HK-2 (cell line): Measurements from ENCODE around the gene GLRX5.
A peak's percentile ranks its signal among the peaks of the same experiment; 100 is the strongest.

ENCODE experiments used
- DNase-seq: peaks from one replicate; pipeline ENCODE4 v3.0.0-alpha.2; 2018; ENCODE audit not compliant: unreplicated experiment

GLRX5 gene

DNA sequence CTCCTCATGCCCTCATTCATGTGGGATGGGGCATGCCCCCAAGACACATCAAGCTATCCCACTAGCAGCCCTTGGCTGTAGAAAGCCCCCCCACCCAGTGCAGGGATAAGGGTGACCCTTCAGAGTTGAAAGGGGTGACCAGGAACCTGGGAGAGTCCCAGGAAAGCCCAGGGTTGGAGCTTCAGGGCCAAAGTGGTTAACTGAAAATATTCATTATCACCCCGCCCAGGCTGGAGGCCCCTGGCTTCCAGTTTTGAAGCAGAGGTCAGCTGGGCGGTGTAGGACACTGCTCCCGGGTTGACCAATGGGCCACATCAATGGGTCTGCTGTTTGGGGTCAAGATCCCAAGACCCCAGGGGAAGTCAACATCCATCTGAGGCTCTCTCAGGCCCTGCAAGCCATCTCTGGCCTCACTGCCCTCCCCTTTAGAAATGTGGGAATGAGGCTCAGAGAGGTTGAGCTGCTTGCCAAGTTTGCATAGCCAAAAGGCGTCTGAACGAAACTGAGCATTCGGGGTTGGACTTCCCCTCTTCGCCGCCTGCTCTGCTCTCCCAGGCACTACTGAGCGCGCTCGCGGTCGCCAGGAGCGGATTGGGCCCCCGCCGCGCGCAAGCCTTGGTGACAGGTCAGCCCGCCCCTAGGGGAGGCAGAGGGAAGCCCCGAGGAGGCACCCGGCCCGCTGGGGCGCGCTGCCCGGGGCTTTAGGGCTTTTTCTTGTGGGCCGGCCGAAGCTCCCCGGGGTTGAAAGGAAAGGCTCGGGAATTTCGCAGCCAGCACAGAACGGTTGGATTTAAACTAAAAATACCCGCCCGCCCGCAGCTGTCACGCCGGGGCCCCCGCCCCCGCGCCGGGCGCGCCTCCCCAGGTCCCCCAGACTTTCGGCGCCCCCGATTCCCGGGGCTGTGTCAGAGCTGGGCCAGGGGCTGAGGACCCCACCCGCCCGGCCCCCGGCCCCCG, 19.0 kb upstream of the GLRX5 start:
- DNase-seq = peak; percentile 49

DNA sequence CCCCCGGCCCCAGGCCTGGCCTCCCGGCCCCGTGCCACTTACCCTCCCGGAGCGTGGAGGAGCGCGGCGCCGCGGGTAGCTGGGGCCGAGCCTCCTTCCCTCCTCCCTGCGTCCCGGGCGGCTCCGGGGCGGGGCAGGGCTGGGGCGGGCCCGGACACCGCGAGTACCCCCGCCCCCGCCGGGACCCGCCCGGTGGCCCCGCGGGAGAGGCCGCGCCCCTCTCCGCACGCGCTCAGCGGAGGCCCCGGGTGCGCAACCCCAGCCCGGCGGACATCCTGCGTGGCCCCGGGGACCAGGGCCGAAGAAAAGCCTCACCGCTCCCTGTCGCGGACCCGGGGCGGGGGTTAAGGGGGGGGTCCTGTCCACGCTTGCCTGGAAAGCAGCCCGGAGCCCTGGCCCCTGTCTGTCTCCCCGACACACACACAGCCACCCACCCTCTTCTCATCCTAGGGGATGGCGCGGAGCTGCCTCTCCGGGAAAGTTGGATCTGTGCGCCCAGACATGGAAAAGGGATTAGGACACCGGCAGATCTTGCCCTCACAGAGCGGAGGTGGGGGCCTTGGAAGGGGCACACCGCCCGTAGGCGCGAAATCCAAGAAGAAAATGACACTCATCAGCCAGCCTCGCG, 18.2 kb upstream of the GLRX5 start, which contains the start of gene SYNE3:
SYNE3 (minus strand) TSS at position 97 of the 628 bp plus-strand sequence. CDS start 40,829 bp downstream, outside the sequence.
- no peak for DNase-seq

DNA sequence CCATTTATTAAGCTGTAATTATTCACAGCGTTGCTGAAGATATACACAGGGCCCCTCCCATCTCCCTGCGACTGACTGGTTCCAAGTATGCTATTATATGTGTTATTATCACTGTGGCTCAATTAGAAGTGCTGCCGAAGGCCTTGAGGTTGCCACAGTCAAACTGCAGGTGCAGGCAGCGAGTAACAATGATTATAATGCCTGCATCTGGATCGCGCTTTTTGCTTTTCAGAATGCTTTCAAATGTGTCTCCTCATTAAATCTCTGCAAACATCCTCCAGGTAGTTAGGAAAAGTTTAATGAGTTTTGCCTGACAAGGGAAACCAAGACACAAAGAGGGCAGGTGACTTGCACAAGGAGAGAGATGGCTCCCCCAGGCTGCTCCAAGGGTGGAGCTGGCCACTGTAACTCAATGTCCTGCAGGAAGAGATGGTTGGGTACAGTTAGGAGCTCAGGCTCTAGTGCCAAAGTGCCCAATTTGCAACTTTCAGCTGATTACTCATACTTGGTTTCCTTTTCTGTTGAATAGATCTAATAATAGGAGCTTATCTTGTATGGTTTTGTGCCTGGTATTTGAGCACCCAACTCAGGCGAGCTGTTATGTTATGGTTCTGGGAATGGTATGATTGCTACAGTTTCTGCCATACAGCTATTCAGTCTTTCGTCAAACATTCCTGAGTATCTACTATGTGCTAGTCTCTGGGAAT, 16.7 kb upstream of the GLRX5 start:
- DNase-seq = no peak

DNA sequence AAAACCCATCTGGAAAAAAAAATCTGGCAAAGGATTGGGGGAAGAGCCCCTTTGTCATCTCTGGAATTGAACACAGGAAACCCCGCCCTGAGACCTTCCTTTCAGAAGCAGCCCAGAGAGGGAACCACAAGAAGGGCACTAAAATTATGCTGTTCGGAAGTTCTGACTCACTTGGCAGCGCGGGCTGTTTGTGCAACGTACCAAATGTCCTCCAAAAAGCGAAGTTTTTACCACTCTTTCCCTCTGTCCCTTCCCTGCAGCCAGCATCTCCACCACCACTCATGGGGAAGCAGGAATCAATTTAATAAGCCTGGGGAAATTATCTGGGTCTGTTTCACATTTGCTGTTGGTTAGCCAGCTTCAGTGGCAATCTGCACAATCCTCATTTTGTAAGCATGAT, 15.2 kb upstream of the GLRX5 start:
- no peak for DNase-seq

- DNase-seq = no peak
Observed at GRCh38 chr14:95520346-95520745, 14.5 kb upstream of the GLRX5 start.

- no peak for DNase-seq
Observed at GRCh38 chr14:95521001-95521400, 13.8 kb upstream of the GLRX5 start.

DNA sequence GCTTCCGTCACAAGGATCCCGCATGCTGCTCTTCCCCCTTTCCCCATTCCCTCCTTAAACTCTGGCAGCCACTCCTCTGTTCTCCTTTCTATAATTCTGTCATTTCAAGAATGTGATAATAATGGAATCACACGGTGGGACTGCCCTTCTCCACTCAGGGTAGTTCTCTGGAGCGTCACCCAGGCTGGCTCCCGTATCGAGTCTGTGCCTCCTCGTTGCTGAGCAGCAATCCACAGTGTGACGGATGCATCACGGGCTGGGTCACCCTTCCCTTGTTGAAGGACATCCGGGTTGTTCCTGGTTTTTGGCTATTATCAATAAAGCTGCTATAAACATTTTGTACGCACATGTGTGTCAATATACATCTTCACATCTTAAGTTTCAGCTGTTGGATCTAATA, 12.7 kb upstream of the GLRX5 start:
- DNase-seq = no peak

- DNase-seq = no peak
Observed at GRCh38 chr14:95522556-95522955, 12.3 kb upstream of the GLRX5 start.

DNA sequence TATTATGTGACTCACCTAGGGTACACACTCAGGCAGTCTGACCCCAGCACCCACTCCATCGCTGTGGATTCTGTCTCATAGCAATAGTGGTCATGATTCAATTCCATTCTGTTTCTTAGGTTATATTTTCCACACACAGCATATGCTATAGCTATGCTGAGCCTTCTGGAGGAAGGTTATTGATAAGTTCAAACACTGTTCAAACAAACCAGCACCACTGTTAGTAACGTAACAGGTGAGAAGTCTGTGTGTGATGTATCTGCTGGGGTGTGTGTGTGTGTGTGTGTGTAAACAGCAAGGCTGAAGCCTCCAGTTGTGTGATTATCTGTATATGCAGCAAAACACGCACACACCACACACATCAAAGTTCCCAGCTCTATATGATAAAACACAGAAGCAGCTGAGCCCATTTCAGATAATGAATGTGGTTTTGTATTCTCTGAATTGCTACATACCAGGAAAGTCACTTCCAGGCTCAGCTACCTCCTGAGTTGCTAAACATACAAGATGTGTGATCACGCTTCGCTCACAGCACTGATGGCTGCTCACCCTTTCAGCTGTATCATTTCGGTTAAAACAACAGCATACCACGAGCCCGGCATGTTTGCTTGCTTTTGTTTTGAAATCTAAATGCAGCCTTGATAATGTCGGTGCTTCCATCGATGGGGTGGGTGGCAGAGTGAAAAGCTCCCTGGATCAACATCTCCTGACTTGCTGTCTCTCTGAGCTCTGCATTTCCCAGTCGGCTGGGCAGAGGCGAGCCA, 11.6 kb upstream of the GLRX5 start:
- no peak for DNase-seq

DNA sequence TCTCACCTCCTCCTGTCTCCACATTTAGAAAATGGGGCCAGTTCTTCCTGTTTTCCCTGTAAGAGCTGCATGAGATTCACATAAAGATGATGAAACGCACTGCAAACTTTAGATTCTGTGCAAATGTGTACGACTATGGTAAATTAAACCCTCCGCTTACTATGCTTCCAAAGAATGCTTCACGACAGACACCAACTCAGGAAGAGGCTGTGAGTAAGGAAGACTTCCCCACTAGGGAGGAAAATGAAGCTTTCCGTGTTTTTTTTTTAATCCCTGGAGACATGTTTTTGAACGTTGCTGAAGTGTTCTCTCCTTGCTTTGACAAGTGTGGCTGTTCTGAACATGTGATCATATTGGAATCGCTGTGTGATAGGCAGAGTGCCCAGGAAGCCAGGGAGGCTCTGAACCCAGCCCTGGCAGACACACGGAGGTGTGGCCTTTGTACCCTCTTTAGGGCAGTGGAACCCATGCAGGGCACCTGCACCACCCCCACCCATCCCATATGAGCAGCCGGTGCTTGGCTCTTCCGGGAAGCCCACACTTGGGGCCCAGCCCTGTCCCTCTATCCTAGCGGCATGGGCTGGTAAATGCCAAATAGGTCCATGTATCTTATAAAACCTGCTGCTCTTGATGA, 10.9 kb upstream of the GLRX5 start:
- DNase-seq = no peak

DNA sequence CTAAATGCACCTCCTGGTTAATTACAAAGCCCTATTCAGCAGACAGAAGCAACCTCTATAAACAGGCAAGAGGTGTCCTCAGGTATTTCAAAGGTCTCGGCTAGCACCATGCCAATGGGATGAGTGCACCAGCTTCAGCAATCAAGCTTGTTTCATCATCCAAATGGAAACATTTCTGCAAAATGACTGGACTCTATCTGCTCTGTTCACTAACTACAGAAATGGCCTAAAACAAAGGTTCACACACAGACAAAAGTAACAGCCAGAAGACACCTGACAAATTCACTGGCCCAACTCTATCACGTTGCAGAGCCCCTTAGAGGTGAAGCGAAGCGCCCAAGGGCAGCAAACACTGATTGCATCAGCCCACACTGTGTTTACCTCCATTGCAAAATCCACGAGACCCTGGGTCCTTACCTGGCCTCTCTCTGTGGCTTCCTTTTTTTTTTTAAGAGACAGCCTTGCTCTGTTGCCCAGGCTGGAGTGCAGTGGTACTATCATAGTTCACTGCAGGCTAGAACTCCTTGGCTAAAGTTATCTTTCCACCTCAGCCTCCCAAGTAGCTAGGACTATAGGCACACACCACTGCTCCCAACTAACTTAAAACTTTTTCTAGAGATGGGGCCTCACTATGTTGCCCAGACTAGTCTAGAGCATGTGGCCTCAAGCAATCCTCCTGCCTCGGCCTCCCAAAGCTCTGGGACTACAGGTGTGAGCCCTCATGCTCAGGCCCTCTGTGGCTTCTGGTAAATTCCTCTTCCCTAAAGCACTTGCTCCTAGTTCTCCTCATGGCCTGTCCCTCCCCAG, 9.9 kb upstream of the GLRX5 start:
- no peak for DNase-seq

DNA sequence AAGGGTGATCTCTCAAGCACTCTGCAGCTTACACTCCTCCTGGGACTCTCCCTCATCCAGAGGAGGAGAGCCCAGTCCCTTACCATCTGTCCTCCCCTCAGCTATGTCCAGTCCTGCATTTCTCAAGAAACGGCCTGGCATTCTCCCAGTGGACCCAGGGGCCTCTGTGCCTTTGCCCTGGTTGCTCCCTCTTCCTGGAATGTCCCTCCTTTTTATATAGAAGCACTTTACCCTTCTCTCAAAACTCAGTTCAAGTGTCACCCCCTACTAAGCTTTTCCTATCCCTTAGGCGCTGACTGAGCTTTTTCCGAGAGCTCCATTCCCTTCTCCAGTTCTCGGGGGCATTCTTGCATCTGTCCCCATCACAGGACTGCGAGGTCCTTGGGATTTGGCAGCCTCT, 8.9 kb upstream of the GLRX5 start:
- no peak for DNase-seq

DNA sequence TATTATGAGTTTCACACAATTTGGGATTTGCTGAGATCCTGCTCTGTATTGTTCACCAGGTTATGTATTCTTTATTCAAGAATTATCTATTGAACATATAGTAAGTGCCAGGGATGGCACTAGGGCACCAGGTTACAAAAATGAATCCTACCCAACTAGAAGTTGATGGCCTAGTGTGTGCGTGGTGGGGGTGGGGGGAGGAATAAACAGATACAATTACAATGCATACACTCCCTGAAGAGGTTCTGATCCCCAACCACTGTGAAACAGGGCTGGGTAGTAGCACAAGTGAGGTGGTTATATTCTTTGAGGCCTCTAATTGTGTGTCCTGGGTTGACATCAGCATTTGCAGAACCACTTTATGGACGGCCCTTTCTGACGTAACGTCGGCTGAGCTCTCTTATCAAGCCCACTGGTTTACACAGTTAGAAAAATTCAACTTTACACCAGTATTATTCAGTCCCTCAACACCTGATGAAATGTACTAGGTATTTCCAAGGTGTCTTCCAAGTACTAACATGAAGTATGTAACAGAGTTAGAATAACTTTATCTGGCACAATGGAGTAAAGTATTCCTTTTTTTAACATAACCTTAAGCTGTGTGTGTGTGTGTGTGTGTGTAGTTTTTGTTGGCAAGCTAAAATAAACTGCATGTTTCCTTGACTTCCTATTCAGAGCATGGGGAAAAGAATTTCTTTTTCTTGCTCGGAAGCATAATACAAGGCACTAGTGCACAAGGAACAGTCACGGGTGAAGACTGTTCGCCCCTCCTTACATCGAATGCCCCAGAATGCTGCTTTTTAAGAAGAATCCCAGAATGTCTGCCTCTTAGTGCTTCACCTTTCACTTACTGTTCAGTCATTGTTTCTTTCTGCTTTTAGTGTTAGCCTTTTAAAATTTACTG, 8.1 kb upstream of the GLRX5 start:
- no peak for DNase-seq

DNA sequence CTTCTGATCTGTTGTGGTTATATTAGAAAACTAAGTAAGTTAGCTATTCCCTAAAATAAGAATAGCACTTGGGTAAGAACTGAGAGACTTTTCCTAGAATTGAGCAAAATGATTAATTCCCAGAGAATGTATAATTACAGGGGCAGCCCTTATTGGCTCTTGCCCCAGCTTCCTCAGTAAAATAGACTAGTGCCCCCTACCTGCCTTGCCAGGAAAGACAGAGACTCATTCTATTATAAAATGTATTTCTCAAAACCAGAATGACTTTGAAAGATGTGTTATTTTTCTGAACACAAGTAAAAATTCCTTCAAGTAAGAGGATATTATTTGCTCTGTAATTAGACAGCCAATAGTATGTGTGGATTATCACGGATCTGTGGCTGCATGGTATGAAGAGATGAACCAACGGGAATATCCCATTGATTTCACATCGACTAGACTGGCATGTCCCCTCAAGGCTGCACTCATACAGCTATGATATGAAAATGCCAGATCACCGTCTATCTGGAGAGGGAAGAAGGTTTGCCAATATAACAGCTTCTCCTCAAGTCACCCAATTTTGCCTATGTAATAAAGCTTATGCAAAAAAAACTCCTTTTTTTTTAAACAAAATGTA, 7.4 kb upstream of the GLRX5 start:
- DNase-seq = no peak

GRCh38 chr14:95529216-95529615, 5.6 kb upstream of the GLRX5 start:
- no peak for DNase-seq

GRCh38 chr14:95530473-95531276, 4.2 kb upstream of the GLRX5 start:
- DNase-seq = no peak

DNA sequence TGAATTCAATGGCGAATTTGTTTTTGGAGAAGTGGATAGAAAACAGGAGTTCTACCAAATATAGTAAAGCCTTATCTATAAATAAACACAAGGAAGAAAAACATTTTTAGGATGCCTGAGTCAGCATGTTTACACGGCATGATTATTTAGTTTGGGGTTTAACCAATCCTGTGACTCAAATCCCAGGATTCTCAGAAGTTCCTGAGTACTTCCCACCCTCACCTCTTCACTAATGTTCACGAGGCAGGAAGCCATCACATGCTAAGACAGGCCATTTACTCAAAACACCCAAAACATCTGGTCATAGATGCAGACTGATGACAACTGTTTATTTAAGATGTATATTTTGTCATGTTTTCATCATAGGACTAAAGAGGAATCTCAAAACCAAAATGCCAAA, 3.4 kb upstream of the GLRX5 start:
- no peak for DNase-seq

GRCh38 chr14:95531969-95532368, 2.9 kb upstream of the GLRX5 start:
- no peak for DNase-seq
